Choroid plexus epithelial cell (primary cell): Measurements from ENCODE around the gene ARHGAP1.
"Not testable (repeated sequence)": the region's sequence is repeated elsewhere in the genome, so short reads cannot be mapped to it uniquely, and the experiment has no call there.

Experiments used
- DNase-seq: peaks from one replicate; pipeline ENCODE4 v3.0.0-alpha.2; 2010; ENCODE audit warnings: low read depth
- H3K4me3 ChIP-seq: 2 replicates; pipeline ENCODE4 v1.5.1; 2011; ENCODE audit warnings: low read depth, mild to moderate bottlenecking, control low read depth, low read length, moderate library complexity
- CTCF ChIP-seq: conservative IDR thresholded peaks from 2 replicates; pipeline ENCODE4 v1.5.1; 2011; ENCODE audit warnings: low read depth, mild to moderate bottlenecking, control low read depth, inconsistent platforms, low read length, moderate library complexity

Gene ARHGAP1

GRCh38 chr11:46712874-46713576, 12.6 kb upstream of the ARHGAP1 start:
- H3K4me3 ChIP-seq: no peak overlapping the region
- TF ChIP-seq CTCF: no peak
- DNase-seq: no peak

- TF ChIP-seq CTCF: no peak
- peak; percentile 58 for DNase-seq
- no peak overlapping the region for H3K4me3 ChIP-seq
These were observed 10.9 kb upstream of the ARHGAP1 start for GRCh38 chr11:46711303-46711702.

- TF ChIP-seq CTCF: no peak
- DNase-seq: peak; percentile 97
- no peak overlapping the region for H3K4me3 ChIP-seq
These were observed 10.4 kb upstream of the ARHGAP1 start for GRCh38 chr11:46710821-46711269.

GRCh38 chr11:46709351-46709750, 8.9 kb upstream of the ARHGAP1 start:
- not testable (repeated sequence) for H3K4me3 ChIP-seq, DNase-seq

- TF ChIP-seq CTCF: no peak
- H3K4me3 ChIP-seq: no peak overlapping the region
- DNase-seq: no peak
These were observed 6.5 kb upstream of the ARHGAP1 start for GRCh38 chr11:46706886-46707285.

- no peak for TF ChIP-seq CTCF
- no peak for DNase-seq
These were observed 4.8 kb upstream of the ARHGAP1 start for GRCh38 chr11:46705070-46705688.

GRCh38 chr11:46701078-46701654, 747 bp upstream of the ARHGAP1 start:
- DNase-seq: no peak
- TF ChIP-seq CTCF: no peak
- peak overlapping the region; percentile 96 for H3K4me3 ChIP-seq

More at GRCh38 chr11:46705070-46705688, 4.8 kb upstream of the ARHGAP1 start:
- no peak overlapping the region for H3K4me3 ChIP-seq
